ENCODE results near the gene NAPA.

Gene NAPA

DNA sequence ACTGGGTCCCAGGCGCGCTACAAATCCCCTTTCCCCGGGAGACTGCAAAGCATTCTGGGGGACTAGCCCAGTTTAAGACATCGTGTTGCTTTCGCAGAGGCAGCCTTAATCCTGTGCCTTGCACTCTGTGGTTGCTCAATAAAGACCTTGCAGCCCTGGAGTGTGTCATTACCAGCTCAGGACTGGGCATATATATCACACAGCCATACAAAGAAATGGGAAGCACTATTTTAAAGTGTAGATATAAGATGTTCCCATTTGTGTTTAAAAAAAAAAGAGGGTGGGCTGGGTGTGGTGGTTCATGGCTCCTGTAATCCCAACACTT, 11.1 kb downstream of the NAPA start:
- H3K27ac ChIP-seq: no peak overlapping the region
- no peak for DNase-seq (ENCODE audit: low read depth, low spot score)

GRCh38 chr19:47503130-47503825, 11.6 kb downstream of the NAPA start:
- no peak overlapping the region for H3K27ac ChIP-seq
- no peak for DNase-seq (ENCODE audit: low read depth, low spot score)

GRCh38 chr19:47499863-47500830, 14.7 kb downstream of the NAPA start:
- H3K27ac ChIP-seq: no peak overlapping the region
- DNase-seq (ENCODE audit: low read depth, low spot score): no peak

GRCh38 chr19:47499371-47499770, 15.5 kb downstream of the NAPA start:
- no peak overlapping the region for H3K27ac ChIP-seq
- no peak for DNase-seq (ENCODE audit: low read depth, low spot score)

DNA sequence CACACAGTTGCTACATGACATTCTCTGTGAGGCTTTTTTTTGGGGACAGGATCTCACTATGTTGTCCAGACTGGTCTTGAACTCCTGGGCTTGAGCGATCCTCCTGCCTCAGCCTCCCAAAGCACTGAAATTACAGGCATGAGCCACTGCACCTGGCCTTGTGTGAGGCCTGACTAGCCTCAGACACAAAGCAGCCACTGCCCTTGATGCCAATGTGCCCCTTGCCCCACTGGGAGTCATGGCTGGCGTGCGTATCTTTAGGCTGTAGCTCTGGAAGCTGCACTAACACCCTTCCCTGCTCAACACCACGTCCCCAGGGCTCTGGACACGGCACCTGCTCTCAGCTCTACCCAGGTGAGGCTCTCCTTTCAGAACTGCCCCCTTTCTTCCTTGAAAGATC, 16.3 kb downstream of the NAPA start:
- no peak for DNase-seq (ENCODE audit: low read depth, low spot score)
- no peak overlapping the region for H3K27ac ChIP-seq

GRCh38 chr19:47497821-47498520, 16.9 kb downstream of the NAPA start:
- no peak overlapping the region for H3K27ac ChIP-seq
- no peak for DNase-seq (ENCODE audit: low read depth, low spot score)

DNA sequence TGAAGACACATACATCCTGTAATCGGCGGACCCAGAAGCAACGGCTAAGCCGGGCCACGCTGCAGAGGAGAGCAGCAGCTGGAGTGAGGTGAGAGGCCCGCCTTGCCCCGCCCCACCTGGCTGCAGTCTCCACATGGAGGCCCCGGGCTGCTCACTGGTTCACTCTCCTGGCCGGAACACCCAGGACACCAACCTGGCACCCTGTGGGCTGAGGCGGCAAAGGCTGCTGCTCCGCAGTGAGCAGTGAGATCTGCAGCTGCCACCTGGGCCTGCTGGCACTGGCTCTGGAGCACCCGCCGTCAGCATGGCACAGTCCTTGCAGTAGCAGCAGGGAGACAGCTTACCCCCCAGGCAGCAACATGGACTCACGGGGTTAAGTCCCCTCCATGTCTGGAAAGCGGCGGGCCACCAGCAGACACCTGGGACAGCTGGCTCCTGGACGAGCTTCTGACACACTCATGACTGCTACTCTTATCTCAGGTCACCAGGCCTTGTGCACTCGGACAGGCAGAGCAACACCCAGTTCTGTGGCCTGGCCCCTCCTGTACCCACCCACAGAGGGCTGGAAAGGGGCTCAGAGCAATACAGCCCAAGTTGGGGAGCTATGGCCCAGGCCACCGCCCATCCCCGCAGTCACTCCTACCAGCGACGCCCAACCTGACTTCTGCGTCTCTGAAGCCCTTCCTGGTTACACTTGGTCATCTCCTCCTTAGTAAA, 17.7 kb downstream of the NAPA start:
- DNase-seq (ENCODE audit: low read depth, low spot score): no peak

GRCh38 chr19:47495478-47496372, 19.1 kb downstream of the NAPA start:
- no peak overlapping the region for H3K27ac ChIP-seq
- no peak for DNase-seq (ENCODE audit: low read depth, low spot score)

More for the DNA sequence above, 17.7 kb downstream of the NAPA start:
- H3K27ac ChIP-seq: no peak overlapping the region

GRCh38 chr19:47494729-47495128, 20.1 kb downstream of the NAPA start:
- no peak overlapping the region for H3K27ac ChIP-seq

DNA sequence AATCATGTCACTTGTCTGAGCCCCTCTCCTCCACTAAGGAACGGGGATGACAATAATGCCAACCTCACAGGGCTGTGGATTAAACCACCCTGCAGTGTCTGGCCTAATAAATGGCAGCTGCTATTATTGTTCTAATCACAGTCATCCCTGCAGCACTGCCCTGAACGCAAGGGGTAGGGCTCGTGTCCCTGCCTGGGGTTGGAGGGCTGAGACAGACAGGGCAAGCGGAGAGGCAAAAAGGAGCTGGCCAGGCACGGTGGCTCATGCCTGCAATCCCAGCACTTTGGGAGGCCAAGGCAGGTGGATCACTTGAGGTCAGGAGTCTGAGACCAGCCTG, 20.7 kb downstream of the NAPA start:
- H3K27ac ChIP-seq: no peak overlapping the region
- no peak for DNase-seq (ENCODE audit: low read depth, low spot score)

More at GRCh38 chr19:47494729-47495128, 20.1 kb downstream of the NAPA start:
- no peak for DNase-seq (ENCODE audit: low read depth, low spot score)

- H3K27ac ChIP-seq: no peak overlapping the region
- no peak for DNase-seq (ENCODE audit: low read depth, low spot score)
These were observed 21.3 kb downstream of the NAPA start for GRCh38 chr19:47493378-47494210.

GRCh38 chr19:47492571-47493377, 22.1 kb downstream of the NAPA start:
- no peak overlapping the region for H3K27ac ChIP-seq
- DNase-seq (ENCODE audit: low read depth, low spot score): no peak

GRCh38 chr19:47492137-47492533, 22.7 kb downstream of the NAPA start:
- no peak overlapping the region for H3K27ac ChIP-seq
- DNase-seq (ENCODE audit: low read depth, low spot score): no peak

DNA sequence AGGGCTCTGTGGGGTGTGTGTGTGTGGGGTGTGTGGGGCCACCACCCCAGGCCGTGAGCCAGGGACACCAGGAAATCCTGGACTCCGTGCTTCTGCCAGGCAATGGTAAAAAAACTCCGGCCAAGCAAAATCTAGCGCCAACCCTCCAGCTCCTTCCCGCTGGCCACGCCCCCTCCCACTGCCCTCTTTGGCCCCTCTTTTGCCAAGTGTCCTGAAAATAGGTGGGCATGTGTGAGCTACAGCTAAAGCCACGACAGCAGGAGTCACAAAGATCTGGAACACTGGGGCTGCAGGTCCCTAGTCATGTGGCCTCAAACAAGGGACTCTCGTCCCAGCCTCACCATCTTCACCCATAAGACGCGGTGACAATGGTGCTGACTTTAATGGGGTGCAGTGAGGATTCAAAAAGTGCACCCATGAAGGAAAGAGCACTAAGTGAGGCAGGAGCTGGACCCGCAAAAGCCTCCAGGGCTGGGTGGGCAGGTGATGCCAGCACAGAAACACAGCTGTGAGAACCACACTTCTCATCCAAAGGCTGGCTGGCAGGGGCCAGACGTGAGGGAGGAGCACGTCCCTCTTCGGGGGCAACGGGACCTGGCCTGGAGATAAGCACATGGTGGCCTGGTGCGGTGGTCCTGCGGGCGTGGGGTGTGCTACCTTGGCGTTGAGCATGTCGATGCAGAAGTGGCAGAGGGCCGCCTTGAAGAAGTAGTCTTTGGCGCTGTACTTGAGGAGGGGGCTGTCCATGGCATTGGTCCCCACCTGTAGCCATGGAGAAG, 23.3 kb downstream of the NAPA start:
- H3K27ac ChIP-seq: no peak overlapping the region
- no peak for DNase-seq (ENCODE audit: low read depth, low spot score)

- DNase-seq (ENCODE audit: low read depth, low spot score): no peak
- H3K27ac ChIP-seq: no peak overlapping the region
These were observed 24.0 kb downstream of the NAPA start for GRCh38 chr19:47490847-47491246.

GRCh38 chr19:47490031-47490430, 24.8 kb downstream of the NAPA start:
- DNase-seq (ENCODE audit: low read depth, low spot score): no peak

More at GRCh38 chr19:47490031-47490430, 24.8 kb downstream of the NAPA start:
- no peak overlapping the region for H3K27ac ChIP-seq
